ENCODE measurements around the gene TNS3.

TNS3 gene

DNA sequence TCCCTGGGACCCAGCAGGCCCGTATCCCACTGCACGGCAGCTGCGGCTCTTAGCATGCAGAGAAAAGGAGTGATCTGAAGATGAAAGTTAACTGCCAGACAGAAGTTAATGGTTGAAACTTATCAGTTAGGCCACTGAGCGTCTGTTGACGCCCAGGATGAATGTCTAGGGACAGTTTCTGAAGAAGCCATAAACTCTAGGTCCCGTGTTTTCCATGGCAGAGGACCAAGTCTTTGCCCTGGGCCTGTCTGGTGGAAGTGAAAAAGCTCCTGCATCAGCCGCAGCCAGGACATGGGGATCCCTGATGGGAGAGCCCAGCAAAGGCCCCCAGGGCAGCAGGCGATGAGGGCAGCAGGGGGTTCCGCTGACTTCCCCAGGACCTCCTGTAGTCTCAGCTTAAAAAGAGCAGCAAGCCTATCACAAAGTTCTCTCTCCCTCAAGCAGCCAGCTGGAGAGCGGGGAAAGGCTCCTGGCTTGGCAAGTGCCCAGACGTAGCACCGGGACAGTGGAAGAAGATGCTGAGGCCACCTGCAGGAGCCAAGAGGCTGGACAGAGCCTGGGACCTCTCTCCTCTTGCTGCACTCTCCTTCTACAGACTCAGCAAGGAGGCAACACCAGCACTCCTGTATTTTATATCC lies 79.6 kb downstream of the TNS3 start:
- no peak for DNase-seq

DNA sequence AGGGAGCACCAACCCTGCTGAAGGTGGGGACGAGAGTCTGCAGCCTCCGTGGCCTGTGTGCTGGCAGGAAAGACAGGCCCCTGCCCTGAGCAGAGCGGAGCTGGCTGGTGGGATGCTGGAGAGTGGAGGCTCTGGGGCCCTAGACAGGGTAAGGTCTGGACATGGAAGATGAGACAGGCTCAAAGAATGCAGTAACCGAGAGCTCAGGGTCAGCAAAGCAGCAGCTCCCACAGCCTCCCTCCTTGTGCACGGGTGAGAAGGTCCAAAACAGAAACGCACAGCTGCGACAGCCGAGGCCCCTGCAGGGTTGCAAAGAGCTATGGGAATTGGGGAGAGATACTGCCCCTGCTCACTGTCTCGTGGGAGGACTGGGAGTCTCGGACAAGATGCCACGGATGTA lies 80.5 kb downstream of the TNS3 start:
- DNase-seq: no peak

DNA sequence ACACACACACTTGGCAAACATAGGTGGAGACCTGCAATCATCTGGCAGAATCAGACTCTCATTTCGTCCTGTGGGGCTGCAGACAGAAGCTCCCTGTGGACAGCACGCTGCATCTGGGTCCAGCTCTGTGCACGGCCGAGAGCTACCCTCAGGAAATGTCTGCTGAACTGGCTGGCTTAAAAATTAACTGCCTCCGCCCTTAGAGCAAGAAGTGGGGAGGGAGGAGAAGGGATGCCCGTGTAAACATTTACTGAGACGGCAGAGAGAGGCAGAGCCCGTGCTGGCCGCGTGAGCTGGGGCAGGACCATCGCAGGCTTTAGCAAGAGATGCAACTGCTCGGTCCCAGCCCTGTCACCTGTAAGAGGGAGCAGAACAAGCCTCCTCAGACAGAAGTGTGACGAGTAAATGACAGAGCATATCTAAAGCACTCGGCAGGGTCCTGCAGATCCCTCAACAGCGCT lies 81.8 kb downstream of the TNS3 start:
- no peak for DNase-seq

DNA sequence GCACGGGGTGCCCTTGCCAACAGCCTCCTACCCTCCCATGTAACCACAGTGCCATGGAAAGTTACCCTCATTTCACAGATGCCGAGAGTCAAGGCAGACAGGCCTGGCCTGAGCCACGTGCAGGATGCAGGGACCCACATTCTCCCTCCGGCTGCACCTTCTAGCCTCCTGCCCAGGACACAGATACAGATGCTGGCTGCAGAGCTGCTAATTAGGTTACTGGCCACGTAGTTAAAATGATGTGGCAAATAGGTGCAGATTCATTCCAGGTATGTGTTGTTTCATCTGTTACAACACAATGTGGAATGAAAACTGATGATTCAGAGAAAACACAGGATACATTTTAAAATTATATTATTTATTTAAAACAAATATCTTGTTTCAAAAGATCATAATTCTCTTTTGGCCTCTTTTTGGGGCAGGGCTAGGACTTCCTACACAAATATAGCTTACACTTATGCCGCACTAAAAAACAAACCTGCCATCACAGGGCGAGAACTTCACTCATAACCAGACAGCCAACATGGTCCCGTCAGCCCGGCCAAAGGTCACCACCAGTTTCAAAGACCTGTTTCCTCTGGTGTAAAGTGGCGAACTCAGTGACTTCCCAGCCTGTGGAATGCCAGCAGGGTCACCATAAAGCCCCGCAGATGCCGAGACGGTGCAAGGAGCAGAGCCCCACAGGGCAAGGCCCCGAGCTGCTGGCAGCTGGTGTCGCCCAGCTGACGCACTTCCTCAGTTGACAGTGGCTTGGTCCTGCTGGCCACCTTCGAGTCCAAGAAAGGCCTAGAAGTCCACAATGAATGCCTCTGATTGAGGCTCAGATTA lies 83.5 kb downstream of the TNS3 start:
- DNase-seq: no peak

DNA sequence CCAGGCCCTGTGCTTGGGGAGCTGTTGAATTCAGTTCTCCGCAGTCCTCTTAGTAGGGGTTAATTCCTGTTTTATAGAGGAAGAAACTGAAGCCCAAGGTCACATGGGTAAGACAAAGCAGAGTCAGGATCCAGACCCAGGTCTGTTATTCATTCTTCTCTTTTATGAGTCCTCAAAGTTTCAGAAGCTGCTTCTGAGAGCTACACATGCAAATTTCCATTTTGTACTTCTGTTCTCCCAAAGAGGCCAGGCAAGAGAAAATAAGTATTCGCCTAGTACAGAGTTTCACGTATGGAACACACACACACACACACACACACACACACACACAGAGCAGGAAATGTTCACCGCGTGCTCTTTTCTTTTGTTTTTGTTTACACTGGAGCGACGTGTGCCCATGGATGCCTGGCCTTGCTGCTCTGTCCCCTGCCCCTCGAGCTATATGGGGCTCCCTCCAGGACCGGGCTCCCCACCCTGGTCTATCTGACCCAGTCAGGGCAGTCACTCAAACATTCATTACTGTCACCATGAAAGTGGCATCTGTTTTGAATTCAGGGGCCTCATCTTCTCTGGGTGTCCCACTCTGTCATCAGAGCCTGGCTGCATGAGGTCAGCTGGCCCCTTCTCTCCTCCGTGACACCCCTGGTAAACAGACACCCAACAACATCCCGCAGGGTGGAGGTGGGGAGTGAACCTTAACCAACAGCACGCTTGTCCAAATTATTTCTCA lies 84.4 kb downstream of the TNS3 start:
- DNase-seq: no peak

DNA sequence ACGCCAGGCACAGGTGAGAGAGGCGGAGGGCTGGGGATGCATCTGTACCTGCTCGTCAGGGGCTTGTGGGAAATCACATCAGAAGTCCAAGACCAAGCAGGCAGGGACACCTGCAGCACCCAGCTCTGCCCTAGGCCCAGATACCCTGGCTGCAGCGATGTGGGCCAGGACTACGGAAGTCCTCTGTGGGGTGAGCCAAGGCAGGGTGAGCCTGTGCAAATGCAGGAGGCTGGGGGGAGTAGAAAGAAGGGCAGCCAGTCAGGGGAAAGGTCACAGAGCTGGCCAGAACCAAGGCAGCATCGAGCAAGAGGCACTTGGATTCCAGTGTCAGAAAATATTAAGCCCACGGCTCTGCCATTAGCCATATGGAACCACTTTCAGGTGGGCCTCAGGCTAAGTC lies 85.2 kb downstream of the TNS3 start:
- DNase-seq: no peak

DNA sequence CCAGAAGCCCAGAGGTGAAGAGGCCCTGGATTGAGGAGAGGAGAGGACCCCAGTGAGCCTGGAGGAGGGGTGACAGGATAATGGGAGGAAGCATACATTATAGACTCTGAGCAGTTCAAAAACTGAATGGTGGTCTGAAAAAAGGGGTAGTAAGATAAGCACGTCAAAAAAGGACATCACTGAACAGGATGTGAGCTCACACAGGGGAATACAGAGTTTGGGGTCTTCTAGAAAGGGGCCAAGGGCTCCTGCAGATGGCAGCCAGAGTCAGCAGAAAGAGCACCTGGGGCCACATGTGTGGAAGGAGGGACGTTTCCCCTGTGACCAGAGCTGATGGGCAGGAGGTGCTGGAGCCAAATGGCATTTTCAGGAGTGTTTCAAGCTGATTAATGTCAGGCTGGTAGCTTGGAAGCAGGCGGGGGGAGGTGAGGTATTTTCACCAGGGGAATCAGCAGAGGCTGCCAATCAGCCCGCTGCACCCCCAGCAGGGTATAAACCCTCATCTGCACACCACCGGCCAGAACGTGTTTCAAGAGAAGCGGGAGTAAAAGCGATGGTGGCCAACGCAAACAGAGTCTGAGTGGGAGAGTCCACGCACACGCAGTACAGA lies 85.8 kb downstream of the TNS3 start:
- no peak for DNase-seq

DNA sequence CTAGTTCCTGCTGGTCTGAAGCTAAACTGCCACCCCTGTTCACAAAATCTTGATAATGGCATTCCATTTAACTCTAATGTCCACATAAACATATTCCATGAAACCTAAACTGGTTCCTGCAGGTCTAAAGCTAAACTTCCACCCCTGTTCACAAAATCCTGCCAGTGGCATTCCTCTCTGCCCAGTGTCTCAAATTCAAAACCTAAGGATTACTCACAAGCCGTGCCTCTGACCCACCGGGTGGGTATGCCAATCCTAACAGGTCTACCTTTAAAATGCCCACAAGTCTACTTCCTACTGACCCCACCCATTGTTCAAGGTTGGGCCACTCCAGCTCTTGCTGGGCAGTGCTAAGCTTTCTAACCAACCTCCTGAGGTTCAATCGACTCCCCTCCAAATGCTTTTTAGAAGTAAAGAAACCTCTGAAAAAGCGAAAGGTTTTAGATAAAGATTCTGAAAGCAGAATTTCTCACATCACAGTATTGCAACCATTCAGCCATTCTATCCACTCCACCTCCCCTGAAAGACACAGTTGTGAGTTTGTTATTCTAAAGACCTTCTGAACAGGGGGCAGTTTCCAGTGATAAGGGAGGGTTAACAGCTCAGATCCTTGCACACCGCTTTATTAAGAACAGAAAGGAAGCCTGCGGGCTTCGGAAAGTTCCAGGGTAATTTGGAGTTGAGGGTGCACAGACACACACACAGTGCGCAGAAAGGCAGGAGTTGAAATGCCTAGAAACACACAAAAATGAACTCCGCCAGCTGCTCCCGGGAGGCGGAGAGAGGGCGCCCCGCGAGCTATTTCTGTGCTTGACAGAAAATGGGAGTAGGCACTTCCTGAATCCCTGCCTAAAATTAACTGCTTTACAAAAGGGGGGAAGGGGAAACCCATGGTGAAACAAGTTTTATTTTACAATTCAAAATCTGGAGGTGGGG lies 87.7 kb downstream of the TNS3 start:
- no peak for DNase-seq

DNA sequence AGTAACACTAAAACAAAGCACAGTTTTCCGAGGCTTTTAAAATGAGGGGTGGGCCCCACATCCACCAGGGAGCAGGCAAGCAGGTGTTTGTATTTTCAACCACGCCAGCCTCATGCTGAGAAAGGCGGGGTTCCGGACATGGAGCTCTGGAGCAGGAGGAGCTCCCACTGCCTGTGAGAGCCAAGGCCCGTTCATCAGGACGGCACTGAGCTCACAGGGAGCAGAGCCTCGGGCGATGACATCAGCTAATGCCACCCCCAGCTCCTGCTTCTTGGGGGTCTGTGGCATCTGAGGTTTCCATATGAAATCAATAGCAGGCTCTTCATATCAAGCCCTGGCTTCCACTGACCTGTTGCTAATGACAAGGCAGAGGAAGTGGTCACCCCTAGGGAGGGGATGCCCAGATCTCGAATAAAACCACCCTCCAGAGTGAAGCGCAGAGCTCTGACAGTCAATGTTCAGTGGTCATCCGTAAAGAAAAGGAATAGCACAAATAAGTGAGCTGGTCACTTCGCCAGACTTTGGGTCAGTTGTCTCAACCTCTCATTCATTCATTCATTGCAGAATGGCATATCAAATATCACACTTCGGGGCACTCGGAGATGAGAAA lies 89.1 kb downstream of the TNS3 start:
- no peak for DNase-seq

DNA sequence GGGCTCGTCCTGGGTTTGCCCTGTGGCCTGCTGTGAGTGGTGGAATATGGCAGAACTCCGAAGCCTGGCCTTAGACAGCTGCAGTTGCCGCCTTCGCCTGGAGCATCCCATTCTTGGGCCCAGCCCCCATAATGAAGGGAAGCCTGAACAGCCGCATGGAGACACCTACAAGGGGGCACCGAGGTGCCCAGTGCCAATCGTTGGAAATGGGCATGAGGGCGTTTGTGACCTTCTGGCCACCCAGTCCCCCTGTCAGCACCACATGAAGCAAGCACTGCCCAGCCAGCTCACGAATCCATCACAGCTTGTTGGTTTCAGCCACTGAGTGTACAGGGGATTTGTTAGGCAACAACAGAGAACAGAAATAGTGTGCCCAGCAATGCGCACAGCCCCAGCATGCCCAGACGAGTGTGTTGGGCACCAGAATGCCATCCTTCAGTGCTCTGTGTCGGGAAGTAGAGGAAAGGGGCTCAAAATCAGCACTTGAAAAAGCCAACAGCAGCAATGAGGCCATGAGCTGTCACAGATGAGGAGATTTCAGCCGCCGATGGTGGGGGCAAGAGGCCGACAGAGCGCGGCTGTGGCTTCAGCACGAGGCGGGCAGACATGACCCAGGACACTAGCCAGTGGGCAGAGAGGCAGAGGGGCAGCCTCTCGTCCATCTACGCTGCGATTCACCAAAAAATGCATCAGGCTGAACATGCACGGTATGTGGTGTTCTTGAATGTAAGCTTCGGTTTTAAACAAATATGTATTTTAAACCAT lies 91.2 kb downstream of the TNS3 start:
- no peak for DNase-seq

DNA sequence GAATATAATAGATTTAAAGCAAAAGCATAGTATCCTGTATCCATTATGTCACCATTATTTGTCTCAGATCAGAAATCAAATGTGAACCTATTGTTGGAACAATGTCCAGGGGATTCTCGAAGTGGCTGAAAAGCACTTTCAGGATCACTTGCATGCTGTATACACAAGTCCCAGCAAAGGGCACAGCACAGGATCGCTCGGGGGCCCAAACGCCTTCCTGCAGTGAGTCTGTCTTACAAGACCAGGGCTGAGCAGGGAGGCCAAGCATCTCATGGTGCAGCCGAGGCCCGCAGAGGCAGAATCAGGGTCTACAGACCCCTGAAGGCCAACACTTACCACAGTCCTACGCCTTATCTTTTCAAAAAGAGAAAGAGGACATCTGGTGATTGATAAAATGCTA lies 92.3 kb downstream of the TNS3 start:
- no peak for DNase-seq

DNA sequence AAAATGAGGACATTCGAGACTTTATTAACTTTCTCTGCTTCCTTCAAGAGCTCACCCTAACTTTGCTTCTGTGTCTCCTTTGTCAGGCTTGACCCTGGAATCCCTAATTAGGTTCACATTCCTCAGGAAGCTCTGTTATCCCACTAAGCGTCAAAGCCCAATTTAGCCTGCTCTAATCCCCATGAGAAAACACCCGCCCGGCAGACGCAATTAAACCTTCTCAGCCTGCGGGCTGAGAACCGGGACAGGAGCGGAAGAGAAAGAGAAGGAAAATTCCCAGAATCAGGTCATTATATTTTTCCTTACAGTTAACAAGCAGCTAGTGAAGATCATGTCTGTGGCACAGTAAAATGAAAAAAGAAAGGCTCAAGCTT lies 93.0 kb downstream of the TNS3 start:
- no peak for DNase-seq

DNA sequence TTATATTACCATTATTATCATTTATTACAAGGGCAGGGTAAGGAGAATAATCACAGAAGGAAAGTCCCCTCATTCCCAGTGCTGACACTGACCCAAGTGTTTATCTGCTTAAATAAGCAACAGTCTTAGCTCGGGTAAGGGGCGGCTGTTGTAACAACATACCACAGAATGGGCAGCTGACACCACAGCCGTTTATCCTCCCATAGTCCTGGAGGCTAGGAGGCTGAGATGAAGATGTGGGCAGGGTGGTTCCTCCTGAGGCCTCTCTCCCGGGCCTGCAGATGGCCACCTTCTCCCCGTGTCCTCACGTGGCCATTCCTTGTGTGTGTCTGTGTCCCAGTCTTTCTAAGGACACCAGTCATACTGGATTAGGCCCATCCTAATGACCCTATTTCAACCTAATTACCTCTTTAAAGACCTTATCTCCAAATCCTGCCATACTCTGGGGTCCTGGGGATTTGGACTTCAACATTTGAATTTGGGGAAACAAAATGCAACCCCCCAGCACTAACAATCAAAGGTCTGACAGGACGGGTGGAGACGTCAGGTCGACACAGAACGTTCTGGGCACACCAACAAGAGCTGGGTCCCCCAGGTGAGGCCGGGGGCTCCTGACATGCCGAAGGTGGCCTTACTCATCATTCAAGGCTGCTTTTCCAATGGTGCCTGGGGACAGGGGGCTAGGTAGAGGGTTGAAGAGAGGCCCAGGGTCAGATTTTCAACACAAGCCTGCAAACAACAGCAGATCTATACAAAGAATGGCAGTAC lies 93.5 kb downstream of the TNS3 start:
- no peak for DNase-seq

DNA sequence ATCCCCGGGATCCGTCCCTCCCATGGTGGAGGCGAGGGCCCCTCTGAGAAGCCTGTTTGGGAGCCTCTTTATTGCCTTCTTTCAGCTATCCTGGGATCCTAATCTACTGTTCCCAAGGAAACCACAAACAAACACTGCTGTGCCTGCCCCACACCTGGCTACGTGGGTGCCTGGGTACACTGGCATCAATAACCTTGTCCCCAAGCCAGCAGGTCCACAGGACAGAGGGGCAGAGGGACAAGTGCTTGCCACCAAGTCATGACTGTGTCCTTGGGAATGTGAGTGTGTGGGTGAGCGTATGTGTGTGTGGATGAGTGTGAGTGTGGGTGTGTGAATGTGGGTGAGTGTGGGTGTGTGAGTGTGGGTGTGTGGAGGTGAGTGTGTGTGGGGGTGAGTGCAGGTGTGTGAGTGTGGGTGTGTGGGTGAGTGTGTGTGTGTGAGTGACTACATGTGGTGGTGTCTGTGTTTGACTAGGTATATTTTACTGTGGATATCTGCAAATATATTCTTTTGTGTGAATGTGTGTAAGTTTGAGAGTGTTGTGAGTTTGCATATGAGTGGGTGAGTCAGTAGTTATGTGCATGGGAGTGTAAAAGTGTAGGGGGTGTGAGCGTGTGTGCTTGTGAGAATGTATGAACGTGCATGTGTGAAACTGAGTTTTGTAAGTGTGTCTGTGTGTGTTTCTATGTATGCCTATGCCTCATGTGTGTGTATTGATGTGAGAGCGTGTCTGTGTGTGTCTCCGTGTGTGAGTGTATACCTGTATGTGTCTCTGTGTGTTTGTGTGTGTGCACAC lies 96.1 kb downstream of the TNS3 start:
- no peak for DNase-seq

DNA sequence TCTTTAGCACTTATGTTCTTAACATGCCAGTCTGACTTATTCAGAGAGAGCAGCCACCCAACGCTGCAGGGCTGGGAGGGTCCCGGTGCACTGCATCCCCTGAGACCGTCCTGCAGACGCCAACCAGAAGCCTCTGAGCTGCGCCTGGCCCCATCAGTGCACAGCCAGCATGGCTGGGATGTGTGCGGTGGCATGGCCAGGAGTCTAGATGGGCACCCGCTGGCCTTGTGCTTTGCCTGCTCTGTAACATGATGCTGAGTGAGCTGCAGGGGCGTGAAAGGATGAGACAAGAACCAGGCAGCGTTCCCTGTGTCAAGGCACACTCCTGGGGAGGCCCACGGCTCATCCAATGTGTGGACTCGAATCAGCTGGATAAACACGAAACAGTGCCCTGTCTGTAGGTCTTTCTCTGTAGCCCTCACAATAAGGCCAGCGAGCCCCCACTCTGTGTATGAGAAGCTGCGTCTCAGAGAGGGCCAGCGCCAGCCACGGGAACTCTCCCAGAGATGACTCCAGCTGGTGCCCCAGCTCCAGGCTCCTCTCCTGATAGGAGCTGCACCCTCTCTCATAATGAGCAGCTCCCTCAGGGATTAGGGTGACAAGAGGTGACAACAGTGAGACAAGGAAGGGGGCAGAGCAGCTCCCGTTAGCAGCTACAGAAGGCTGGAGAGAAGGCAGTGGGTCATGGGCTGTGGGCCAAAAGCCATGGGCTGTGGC lies 96.8 kb downstream of the TNS3 start:
- DNase-seq: no peak

DNA sequence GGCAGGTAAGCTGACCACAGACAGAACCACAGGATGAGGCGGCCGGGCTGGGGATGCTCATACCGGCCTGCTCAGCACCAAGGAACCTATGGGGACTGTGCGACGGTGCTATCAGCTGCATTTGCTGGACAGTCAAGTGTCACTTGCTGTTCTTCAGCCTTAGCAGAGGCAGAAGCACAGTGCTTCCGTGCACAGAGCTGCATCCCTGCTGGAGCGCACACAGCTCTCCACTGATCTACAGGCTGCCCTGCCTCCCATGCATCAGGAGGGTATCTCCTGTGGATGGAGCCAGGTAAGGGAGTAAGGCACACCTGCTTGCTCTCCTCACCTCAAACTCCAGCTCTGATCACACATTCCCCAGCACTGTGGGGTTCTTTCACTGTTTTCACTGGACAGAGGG lies 97.5 kb downstream of the TNS3 start:
- DNase-seq: no peak

DNA sequence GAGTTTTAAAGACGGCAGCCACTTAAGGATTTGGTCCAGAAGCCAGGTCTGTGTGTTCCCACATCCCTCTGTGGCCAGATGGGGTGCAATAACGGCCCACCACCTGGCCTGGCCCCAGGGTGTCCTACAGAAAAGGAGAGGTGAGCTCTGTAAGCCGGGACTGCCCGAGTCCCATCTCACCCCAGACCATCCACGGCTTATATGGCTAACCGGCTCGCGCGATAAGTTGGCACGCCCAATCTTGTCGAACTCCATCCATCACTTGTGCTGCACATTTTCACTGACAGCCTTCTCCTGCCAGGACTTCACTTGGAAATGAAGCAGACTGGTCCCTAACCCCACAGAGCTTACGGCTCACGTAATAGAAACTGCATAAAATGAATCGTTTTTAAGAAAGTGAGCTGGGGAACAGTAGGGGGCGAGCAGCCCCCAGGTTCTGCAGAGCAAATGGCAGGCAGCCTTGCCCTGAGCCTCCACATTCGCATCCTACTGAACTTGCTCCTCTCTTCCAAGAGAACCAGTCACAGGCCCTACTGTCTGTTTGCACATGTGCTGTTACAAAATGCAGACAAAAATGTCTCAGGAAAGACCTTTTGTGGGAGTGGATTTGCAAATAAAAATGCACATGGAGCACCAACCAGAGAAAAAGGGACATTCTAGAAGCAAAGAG lies 98.2 kb downstream of the TNS3 start:
- no peak for DNase-seq
